Neuronal stem cell (in vitro differentiated cells): ENCODE data around the gene MAP4K1.

Experiments used
- DNase-seq: peaks from one replicate; pipeline ENCODE4 v3.0.0-alpha.2; 2013; ENCODE audit warnings: low spot score
- H2AFZ ChIP-seq: one replicate; pipeline ENCODE4 v1.6.1; 2013; ENCODE audit warnings: mild to moderate bottlenecking, low read length, inconsistent platforms
- H2AK5ac ChIP-seq: 2 replicates; pipeline ENCODE4 v1.6.1; 2013; ENCODE audit warnings: low read depth, mild to moderate bottlenecking, inconsistent platforms, low read length, moderate library complexity, mixed read lengths
- H2BK120ac ChIP-seq: 2 replicates; pipeline ENCODE4 v1.6.1; 2013; ENCODE audit warnings: low read depth, mild to moderate bottlenecking, inconsistent platforms, low read length, moderate library complexity, mixed read lengths
- H2BK12ac ChIP-seq: one replicate; pipeline ENCODE4 v1.6.1; 2013; ENCODE audit warnings: low read length, inconsistent platforms
- H2BK15ac ChIP-seq: 2 replicates; pipeline ENCODE4 v1.6.1; 2013; ENCODE audit warnings: mild to moderate bottlenecking, low read length, inconsistent platforms, mixed read lengths
- H2BK5ac ChIP-seq: one replicate; pipeline ENCODE4 v1.6.1; 2013; ENCODE audit warnings: inconsistent platforms, mild to moderate bottlenecking, low read length, moderate library complexity
- H3K14ac ChIP-seq: one replicate; pipeline ENCODE4 v1.6.1; 2013; ENCODE audit warnings: low read length, inconsistent platforms
- H3K18ac ChIP-seq: 2 replicates; pipeline ENCODE4 v1.6.1; 2013; ENCODE audit warnings: low read length, inconsistent platforms
- H3K23ac ChIP-seq: 2 replicates; pipeline ENCODE4 v1.6.1; 2013; ENCODE audit warnings: low read depth, mild to moderate bottlenecking, mixed read lengths, low read length, inconsistent platforms; ENCODE audit not compliant: poor library complexity
- H3K27ac ChIP-seq: replicated peaks from 3 replicates; pipeline ENCODE4 v1.5.1; 2013; ENCODE audit warnings: low read length, inconsistent platforms
- H3K27me3 ChIP-seq, 3 experiments: 2 replicates each; pipeline ENCODE4 v1.6.1; 2013; ENCODE audit warnings: low read length in 3 of 3, mild to moderate bottlenecking in 2 of 3, inconsistent platforms in 1 of 3, low read depth in 1 of 3, mixed read lengths in 1 of 3, moderate library complexity in 1 of 3; ENCODE audit not compliant: control insufficient read depth in 3 of 3, insufficient read depth in 3 of 3
- H3K36me3 ChIP-seq, 2 donors: replicated peaks in 1 of 2; 2 replicates each; pipeline ENCODE4 v1.6.1; 2013; ENCODE audit warnings: low read length in 2 of 2; ENCODE audit not compliant: control insufficient read depth in 2 of 2, insufficient read depth in 2 of 2
- H3K4ac ChIP-seq: 2 replicates; pipeline ENCODE4 v1.6.1; 2013; ENCODE audit warnings: inconsistent platforms, mild to moderate bottlenecking, low read length, moderate library complexity
- H3K4me1 ChIP-seq, 2 donors: 1 replicate in 1 of 2; 2 replicates in 1 of 2; pipeline ENCODE4 v1.6.1; 2013; ENCODE audit warnings: low read length in 2 of 2, low read depth in 1 of 2; ENCODE audit not compliant: control insufficient read depth in 2 of 2, insufficient read depth in 1 of 2
- H3K4me2 ChIP-seq: one replicate; pipeline ENCODE4 v1.6.1; 2013; ENCODE audit warnings: mild to moderate bottlenecking, low read length, inconsistent platforms; ENCODE audit not compliant: insufficient read depth, poor library complexity, severe bottlenecking
- H3K4me3 ChIP-seq, 2 donors: 2 replicates each; pipeline ENCODE4 v1.5.1; 2013; ENCODE audit warnings: low read length in 2 of 2, mild to moderate bottlenecking in 2 of 2, inconsistent platforms in 1 of 2, moderate library complexity in 1 of 2
- H3K79me1 ChIP-seq: one replicate; pipeline ENCODE4 v1.6.1; 2013; ENCODE audit warnings: low read depth, mild to moderate bottlenecking, inconsistent platforms, low read length, moderate library complexity
- H3K9ac ChIP-seq: one replicate; pipeline ENCODE4 v1.6.1; 2013; ENCODE audit warnings: mild to moderate bottlenecking, low read depth, low read length, inconsistent platforms; ENCODE audit not compliant: poor library complexity
- H3K9me3 ChIP-seq, 2 donors: replicated peaks in 1 of 2; 2 replicates each; pipeline versions ENCODE3 to v1.6.1; 2013; ENCODE audit warnings: low read length in 2 of 2, mild to moderate bottlenecking in 2 of 2, inconsistent platforms in 1 of 2, low read depth in 1 of 2, mixed read lengths in 1 of 2, moderate library complexity in 1 of 2; ENCODE audit not compliant: control insufficient read depth in 2 of 2, insufficient read depth in 1 of 2
- H4K8ac ChIP-seq: one replicate; pipeline ENCODE4 v1.6.1; 2013; ENCODE audit warnings: low read depth, mild to moderate bottlenecking, inconsistent platforms, low read length, moderate library complexity
- H4K91ac ChIP-seq: one replicate; pipeline ENCODE4 v1.6.1; 2013; ENCODE audit warnings: low read length, low read depth, mild to moderate bottlenecking, inconsistent platforms; ENCODE audit not compliant: poor library complexity
- WGBS, 2 donors: extraction: QIAGEN DNeasy Blood & Tissue Kit; methylation state at CpG; one replicate each; pipeline ENCODE4 v1.1.7; 2013; ENCODE audit warnings: missing lambda C conversion rate in 2 of 2, mixed read lengths in 1 of 2; ENCODE audit not compliant: insufficient read length in 2 of 2, insufficient replicate concordance in 1 of 2; ENCODE audit errors: extremely low coverage in 2 of 2; 5-methylcytosine and 5-hydroxymethylcytosine counted together

MAP4K1 gene

GRCh38 chr19:38543807-38544568 is 73.8 kb downstream of the MAP4K1 start:
- H2AK5ac ChIP-seq, result peak overlapping the region; percentile 76
- no peak overlapping the region for H3K23ac ChIP-seq
- H3K14ac ChIP-seq, result no peak overlapping the region
- H3K27ac ChIP-seq, result no peak overlapping the region
- no peak overlapping the region for H4K91ac ChIP-seq
- H3K4me2 ChIP-seq, result no peak overlapping the region
- H2BK12ac ChIP-seq, result no peak overlapping the region
- no peaks in the 10 kb centered on the region for H3K79me1 ChIP-seq
- H2BK15ac ChIP-seq, result no peak overlapping the region
- H3K4me1 ChIP-seq, result no peaks in the 10 kb centered on the region
- H2BK5ac ChIP-seq, result no peak overlapping the region
- H2AFZ ChIP-seq, result no peak overlapping the region
- H3K9me3 ChIP-seq, result peaks cover 0 to 1% of the 10 kb centered on the region in 2 donors
- no CpG with 5 or more reads among the region's 21 CpGs for WGBS, 2 donors
- no peaks in the 10 kb centered on the region for H3K27me3 ChIP-seq
- no peak overlapping the region for H3K4me3 ChIP-seq
- no peak overlapping the region for H3K9ac ChIP-seq
- no peak overlapping the region for H4K8ac ChIP-seq
- no peak overlapping the region for H2BK120ac ChIP-seq
- H3K4ac ChIP-seq, result no peak overlapping the region
- DNase-seq, result no peak
- H3K18ac ChIP-seq, result no peak overlapping the region
- no peaks in the 10 kb centered on the region for H3K36me3 ChIP-seq

- H3K4ac ChIP-seq, result no peak overlapping the region
- H3K36me3 ChIP-seq, result no peaks in the 10 kb centered on the region
- H3K27me3 ChIP-seq, result no peaks in the 10 kb centered on the region
- no peak overlapping the region for H2BK5ac ChIP-seq
- no peak overlapping the region for H4K91ac ChIP-seq
- no peaks in the 10 kb centered on the region for H3K4me1 ChIP-seq
- no peak overlapping the region for H3K4me3 ChIP-seq
- no peak for DNase-seq
- H3K27ac ChIP-seq, result no peak overlapping the region
- no peak overlapping the region for H3K23ac ChIP-seq
- no peaks in the 10 kb centered on the region for H3K79me1 ChIP-seq
- no peak overlapping the region for H2BK120ac ChIP-seq
- H3K4me2 ChIP-seq, result no peak overlapping the region
- H2BK12ac ChIP-seq, result no peak overlapping the region
- no peak overlapping the region for H3K14ac ChIP-seq
- H3K18ac ChIP-seq, result no peak overlapping the region
- H4K8ac ChIP-seq, result no peak overlapping the region
- no peak overlapping the region for H3K9ac ChIP-seq
- WGBS, 2 donors, result no CpG with 5 or more reads among the region's 19 CpGs
- peaks cover 0 to 1% of the 10 kb centered on the region in 2 donors for H3K9me3 ChIP-seq
- peak overlapping the region; percentile 76 for H2AK5ac ChIP-seq
- no peak overlapping the region for H2BK15ac ChIP-seq
- H2AFZ ChIP-seq, result no peak overlapping the region
These were observed 74.4 kb downstream of the MAP4K1 start for GRCh38 chr19:38543286-38543806.

- Histone ChIP-seq H3K23ac (no peak overlapping the region), H3K9me3 (peaks cover 0 to 3% of the 10 kb centered on the region in 2 donors), H3K36me3 (no peaks in the 10 kb centered on the region), H2AFZ (no peak overlapping the region), H2BK15ac (no peak overlapping the region), H3K27me3 (no peaks in the 10 kb centered on the region), H3K4me1 (no peaks in the 10 kb centered on the region), H4K91ac (no peak overlapping the region), H3K14ac (no peak overlapping the region), H2BK12ac (no peak overlapping the region), H4K8ac (no peak overlapping the region), H2BK5ac (no peak overlapping the region), H3K4ac (no peak overlapping the region), H3K18ac (no peak overlapping the region), H3K4me3 (no peak overlapping the region), H3K4me2 (no peak overlapping the region), H2AK5ac (no peak overlapping the region), H3K79me1 (no peaks in the 10 kb centered on the region), H3K9ac (no peak overlapping the region), H3K27ac (no peak overlapping the region), H2BK120ac (no peak overlapping the region)
- DNase-seq, result no peak
- WGBS, 2 donors, result no CpG with 5 or more reads among the region's 4 CpGs
These were observed 75.7 kb downstream of the MAP4K1 start for GRCh38 chr19:38542040-38542439.

- Histone ChIP-seq H3K79me1 (no peaks in the 10 kb centered on the region), H4K8ac (no peak overlapping the region), H3K27ac (no peak overlapping the region), H2BK5ac (no peak overlapping the region), H3K4me3 (no peak overlapping the region), H2BK15ac (no peak overlapping the region), H3K9ac (no peak overlapping the region), H3K27me3 (no peaks in the 10 kb centered on the region), H2BK120ac (no peak overlapping the region), H3K18ac (no peak overlapping the region), H3K14ac (no peak overlapping the region), H3K4me1 (no peaks in the 10 kb centered on the region), H3K23ac (no peak overlapping the region), H3K9me3 (peaks cover 4 to 15% of the 10 kb centered on the region in 2 donors), H2BK12ac (no peak overlapping the region), H2AK5ac (no peak overlapping the region), H4K91ac (no peak overlapping the region), H3K36me3 (peaks cover 0 to 2% of the 10 kb centered on the region in 2 donors), H2AFZ (no peak overlapping the region), H3K4ac (no peak overlapping the region), H3K4me2 (no peak overlapping the region)
- whole genome bisulfite sequencing, 2 donors, result no CpG with 5 or more reads among the region's 1 CpG
- DNase-seq, result no peak
These were observed 78.0 kb downstream of the MAP4K1 start for GRCh38 chr19:38539751-38540150.
